Kidney capillary endothelial cell (primary cell): Measurements from ENCODE around the gene SCFD2.
"Not testable (repeated sequence)": the region's sequence is repeated elsewhere in the genome, so short reads cannot be mapped to it uniquely, and the experiment has no call there.

Experiments used
- DNase-seq: peaks from one replicate; pipeline ENCODE4 v3.0.0-alpha.2; 2018; ENCODE audit warnings: low spot score

SCFD2 gene

DNA sequence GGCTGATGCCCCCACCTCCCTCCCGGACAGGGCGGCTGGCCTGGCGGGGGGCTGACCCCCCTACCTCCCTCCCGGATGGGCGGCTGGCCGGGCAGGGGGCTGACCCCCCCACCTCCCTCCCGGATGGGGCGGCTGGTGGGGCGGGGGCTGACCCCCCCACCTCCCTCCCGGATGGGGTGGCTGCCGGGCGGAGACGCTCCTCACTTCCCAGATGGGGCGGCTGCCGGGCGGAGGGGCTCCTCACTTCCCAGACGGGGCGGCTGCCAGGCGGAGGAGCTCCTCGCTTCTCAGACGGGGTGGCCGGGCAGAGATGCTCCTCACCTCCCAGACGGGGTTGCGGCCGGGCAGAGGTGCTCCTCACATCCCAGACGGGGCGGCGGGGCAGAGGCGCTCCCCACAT is 127.5 kb downstream of the SCFD2 start:
- DNase-seq: not testable (repeated sequence)

- not testable (repeated sequence) for DNase-seq
Measured at GRCh38 chr4:53237811-53238210, 128.1 kb downstream of the SCFD2 start.

DNA sequence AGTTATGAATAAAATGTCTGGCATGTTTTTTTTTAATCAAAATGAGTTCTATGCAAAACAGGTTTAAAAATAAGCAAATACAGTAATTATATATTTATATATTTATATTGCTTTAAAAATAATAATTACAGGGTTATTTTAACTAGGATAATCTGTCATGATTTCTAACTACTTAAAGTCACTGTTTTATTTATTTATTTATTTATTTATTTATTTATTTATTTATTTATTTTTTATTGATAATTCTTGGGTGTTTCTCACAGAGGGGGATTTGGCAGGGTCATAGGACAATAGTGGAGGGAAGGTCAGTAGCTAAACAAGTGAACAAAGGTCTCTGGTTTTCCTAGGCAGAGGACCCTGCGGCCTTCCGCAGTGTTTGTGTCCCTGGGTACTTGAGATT is 129.2 kb downstream of the SCFD2 start:
- DNase-seq: not testable (repeated sequence)

DNA sequence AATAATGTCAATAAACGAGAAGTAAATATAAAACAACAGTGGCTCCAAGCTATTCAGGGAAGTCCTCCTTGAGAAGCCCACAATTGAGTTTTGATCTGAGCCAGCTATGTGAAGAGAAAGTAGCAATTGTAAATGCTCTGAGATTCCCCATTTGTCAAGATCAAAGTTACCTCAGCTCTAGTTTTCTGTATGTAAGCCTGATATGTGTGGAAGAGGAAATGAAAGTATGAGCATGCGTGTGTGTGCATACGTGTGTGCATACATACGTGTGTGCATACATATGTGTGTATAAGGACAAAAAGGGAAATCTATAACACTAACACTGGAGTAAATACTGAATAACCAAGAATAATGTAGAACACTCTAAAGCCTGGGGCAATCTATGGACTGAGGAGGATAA is 130.3 kb downstream of the SCFD2 start:
- DNase-seq: no peak

DNA sequence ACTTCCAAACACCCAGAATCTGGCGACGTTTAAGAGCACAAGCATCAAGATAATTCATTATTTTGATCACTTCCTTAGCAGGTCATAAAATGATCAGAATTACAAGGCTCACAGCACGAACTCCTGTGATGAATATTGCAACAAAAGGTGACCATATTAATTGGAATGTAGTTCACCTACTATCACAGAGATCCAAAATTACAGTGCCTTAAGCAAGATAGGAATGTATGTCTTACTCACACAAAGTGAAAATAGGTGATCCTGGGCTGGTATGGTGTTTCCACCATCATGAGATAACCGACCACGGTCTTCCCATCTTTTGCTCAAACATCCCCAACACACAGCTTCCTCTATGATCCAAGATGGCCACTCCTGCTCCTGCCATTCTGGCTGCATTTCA is 131.2 kb downstream of the SCFD2 start:
- no peak for DNase-seq

GRCh38 chr4:53234111-53234510 is 131.8 kb downstream of the SCFD2 start:
- no peak for DNase-seq

GRCh38 chr4:53233114-53233795 is 132.6 kb downstream of the SCFD2 start:
- no peak for DNase-seq

DNA sequence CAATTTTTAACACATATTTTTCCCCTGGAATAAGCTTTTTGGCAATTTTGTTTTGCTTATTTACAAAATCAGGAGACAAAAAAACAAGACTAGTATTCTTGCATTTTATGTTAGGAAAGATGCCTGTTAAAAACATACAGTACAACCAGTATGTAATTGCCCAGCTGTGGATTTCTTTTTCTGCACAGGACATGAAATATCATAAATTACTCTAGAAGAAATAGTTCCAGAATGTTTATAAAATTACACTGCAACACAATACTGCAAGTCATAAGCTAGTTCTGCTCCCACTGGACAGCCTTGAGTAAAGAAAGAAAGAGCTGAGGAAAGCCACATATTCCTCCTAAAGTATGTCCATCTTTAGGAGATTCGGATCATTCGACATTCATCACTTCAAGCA is 133.5 kb downstream of the SCFD2 start:
- no peak for DNase-seq

DNA sequence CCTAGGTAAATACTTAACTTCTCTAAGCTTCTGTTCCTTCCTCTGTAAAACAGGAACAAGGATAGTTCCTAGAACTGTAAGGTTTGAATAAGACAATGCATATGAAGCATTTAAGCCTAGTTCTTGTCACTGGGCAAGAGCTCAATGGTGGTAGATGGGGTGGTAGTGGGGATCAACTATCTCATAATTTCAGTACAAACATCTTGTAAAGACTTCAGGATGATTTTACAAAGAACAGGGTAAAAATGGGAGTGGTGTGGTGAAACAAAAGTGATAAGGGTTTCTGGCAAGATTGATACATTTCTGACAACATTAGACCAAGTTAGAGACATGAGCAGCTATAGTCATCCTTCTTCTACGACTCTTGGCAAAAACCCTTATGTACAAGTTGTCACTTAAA is 137.8 kb downstream of the SCFD2 start:
- no peak for DNase-seq

GRCh38 chr4:53227451-53227850 is 138.4 kb downstream of the SCFD2 start:
- no peak for DNase-seq

- DNase-seq: no peak
Measured at GRCh38 chr4:53221832-53222480, 143.9 kb downstream of the SCFD2 start.

DNA sequence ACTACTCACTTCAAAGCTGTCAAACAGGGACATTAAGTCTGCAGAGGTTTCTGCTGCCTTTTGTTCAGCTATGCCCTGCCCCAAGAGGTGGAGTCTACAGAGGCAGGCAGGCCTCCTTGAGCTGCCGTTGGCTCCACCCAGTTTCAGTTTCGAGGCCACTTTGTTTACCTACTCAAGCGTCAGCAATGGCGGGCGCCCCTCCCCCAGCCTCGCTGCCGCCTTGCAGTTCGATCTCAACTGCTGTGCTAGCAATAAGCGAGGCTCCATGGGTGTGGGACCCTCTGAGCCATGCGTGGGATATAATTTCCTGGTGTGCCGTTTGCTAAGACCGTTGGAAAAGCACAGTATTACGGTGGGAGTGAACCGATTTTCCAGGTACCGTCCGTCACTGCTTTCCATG is 146.7 kb downstream of the SCFD2 start:
- DNase-seq: not testable (repeated sequence)

DNA sequence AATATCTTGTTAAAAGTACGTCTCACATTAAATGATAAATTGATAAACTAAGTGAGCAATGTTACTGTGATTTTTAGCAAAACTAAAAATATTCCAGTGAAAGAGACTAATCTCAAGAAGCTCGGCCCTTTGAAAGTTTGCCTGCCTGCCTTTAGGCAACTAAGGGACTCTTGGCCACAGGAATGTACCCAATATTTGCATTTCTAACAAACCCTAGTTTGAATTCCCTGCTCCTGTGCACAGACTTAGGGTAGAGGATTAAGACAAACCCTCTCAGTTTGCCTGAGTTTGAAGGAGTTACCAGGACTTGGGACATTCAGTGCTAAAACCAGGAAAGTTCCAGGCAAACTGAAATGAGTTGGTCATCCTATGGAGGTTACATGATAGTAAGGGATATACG is 157.1 kb downstream of the SCFD2 start:
- DNase-seq: no peak

- no peak for DNase-seq
Measured at GRCh38 chr4:53205970-53206369, 159.9 kb downstream of the SCFD2 start.

DNA sequence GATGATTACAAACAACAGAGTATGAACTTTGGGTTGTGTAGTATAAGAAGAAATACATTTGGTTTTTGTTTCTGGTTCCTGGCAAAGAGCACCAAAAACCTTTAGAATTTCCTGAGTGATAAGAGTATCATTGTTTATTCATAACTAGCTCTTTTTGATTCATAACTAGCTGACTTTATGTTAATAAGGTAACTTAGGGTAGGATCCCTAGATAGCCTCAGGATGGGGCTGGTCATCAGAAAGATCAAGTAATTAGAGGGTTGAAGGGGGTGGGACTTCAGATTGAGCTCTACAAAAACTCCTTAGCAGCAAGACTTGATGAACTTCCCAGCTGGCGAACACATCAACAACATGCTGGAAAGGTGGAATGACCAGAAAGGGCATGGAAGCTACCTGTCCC is 166.5 kb downstream of the SCFD2 start:
- no peak for DNase-seq

GRCh38 chr4:53197772-53198142 is 168.1 kb downstream of the SCFD2 start:
- no peak for DNase-seq

DNA sequence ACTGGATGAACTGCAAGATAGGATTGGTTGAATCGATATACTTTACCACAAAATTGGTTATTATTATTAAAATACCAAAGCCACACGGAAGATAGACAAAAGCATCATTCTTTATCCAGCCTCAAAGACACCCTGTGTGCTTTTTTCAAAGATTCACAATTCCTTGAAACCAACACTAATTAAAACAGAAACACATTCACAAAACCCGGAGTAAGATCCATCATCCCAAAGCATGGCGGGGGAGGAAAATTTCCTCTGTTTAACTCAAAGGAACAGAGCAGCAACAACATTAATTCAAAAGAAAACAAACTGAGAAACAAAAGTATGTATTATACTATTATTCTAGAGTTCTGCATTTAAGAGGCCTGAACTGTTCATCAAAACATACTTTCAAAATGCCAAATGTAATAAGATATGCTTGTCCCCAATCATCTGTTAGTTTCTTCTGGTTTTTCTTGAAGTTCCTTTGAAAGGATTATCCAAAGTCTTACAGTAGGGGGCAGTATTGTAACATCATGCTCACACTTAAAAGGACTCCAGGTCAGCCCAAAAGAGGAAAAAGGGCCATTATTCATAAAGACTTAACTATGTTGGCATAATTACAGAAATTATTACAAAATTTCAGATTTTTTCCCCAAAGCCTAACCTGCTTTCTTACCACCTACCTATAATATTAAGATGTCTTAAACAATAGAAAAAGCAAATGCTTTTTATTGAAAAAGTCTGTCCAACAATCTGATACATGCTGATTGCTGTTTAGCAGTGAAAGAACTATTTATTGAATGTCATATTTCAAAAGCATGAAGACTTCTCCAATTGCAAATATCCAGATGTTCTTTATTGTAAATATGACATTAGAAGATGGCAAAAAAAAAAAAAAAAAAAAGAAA is 168.7 kb downstream of the SCFD2 start:
- DNase-seq: peak; percentile 78

DNA sequence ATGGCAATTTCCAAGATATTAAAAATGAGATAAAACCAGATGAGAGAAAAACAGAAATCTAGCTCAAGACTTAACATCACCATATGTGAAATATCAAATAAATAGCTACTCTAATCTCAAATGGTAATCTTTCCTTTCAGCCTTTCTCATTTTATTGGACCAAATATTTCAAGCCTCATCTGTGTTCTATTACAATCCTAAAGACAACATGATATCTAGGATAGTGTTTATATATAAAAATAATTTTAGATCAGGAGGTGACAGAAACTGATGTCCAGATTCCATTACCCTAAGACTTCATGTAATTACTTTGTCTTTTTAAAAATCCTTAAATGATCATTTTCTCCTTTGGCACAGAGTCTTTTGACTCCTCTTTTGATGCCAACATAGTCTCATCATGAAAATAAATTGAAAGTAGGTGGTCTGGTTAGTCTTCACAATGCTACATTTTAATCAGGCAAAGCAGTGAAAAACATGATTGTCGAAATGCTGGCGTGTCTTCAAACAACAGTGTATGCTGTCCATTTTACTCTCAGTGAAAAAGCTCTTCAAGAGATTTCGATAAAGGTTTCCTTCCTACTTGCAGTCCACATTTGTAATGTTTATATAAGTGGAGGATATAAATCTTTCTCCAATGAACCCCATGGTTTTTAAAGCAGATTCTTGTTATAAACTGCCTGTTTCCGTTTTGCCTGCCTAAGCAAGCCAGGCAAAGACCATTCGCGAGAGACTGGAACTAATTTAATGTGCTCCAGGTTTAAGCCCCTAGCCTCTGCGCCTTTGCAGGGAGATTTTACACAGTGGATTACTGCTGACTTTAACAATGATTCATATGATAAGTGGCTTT is 169.8 kb downstream of the SCFD2 start:
- DNase-seq: no peak

DNA sequence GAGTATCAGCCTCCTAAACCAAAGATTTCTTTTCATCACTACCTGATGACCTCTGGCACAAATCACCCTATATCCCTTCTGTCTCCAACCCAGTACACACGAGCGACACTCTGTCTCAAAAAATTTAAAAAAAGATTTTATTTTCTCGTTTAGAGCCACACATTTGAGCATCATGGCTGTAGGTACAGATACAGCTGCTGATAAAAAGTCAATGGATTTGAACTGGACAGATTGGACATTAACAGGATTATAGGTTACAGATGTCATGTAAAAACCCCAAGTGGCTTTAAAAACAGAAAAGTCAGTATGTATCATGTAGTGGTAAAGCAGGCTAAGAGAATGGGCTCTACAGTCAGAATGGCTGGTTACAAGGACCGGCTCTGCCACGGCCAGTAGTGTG is 171.1 kb downstream of the SCFD2 start:
- DNase-seq: no peak

DNA sequence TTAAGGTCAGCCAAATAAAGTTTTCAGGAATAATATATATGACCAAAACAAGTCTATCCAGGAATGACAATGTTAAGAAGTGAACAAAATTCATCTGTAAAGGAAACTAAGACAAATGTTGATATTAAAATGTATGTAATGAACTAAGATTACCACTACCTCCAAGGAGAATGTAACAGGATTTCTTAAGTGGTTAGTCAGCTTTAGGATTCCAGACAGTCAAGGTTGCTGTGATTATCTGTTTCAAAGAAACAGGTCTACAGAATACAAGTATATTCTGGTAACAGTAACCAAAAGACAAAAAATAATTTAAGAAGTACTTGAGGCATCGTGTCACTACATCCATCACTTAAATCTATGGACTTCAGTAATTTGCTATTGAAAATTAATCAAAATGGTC is 172.8 kb downstream of the SCFD2 start:
- DNase-seq: no peak

DNA sequence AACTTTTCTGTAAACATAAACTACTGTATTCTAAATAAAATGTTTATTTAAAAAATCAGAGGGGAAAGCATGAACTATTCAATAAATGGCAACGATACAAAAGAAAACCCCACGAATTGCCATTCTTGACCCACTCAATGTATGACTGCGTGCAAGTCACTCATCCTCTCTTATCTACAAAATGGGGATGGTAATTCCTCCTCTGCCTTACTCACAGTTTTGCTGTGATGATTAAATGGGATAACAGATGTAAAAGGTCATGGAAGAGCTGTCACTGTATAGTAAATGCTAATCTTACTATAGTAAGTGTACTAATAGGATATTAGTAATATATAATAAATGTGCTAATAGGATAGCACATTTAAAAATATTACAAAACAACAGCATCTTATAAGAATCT is 173.4 kb downstream of the SCFD2 start:
- DNase-seq: no peak

DNA sequence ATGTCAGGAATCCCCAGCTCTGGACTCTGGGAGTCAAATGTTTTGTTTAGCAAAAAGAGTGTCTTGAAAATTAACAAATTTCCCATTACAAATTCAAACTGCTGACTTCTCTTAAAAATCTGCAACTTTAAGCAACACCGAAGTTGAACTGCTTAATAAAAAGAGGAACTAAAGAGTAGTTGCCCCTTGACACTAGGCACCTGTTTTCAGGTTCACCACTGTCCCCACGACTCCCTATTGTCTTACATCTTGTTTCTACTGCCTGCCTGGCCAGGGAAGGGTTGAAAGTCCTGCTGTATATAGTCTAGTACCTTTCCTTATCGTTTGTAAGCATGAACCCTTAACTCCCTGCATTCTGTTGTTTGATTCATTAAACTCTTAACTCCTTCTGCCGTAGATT is 173.9 kb downstream of the SCFD2 start:
- DNase-seq: no peak
